H1 (cell line): ENCODE measurements around the gene MYOCD. TPM values are rescaled to one million over a fixed set of nuclear protein-coding genes. Genes with fewer than 3 reads are reported as not detected.

Source experiments
- CTCF ChIA-PET: fragments of 300-600 bp; sonication (Branson Sonifier 250); formaldehyde crosslinking; loops from one replicate; lab custom pipeline; 2021; ENCODE audit not compliant: partially characterized antibody; lab: Charles Lee
- POLR2A ChIA-PET: fragments of 300-600 bp; sonication (Branson Sonifier 250); formaldehyde crosslinking; loops from one replicate; lab custom pipeline; 2021; ENCODE audit warnings: inconsistent platforms; ENCODE audit not compliant: partially characterized antibody; lab: Charles Lee
- DNase-seq, 2 experiments: peaks; one replicate each; pipeline versions ENCODE4 v3.0.0 to v3.0.0-alpha.2; 2010 to 2022; ENCODE audit warnings: low spot score in 2 of 2, low read depth in 1 of 2, mixed read lengths in 1 of 2
- FAIRE-seq: peaks from 2 replicates; lab custom pipeline; 2011; peaks lifted over from hg19 to GRCh38; lab: Jason Lieb, UNC
- H2AFZ ChIP-seq: 2 replicates; pipeline ENCODE4 v1.8.1; 2012; ENCODE audit warnings: low read length, inconsistent platforms
- H2AK5ac ChIP-seq: 2 replicates; pipeline ENCODE4 v1.6.1; 2013; ENCODE audit warnings: low read depth, low read length
- H2BK120ac ChIP-seq: replicated peaks from 2 replicates; pipeline ENCODE3; 2013; ENCODE audit warnings: low read depth, low read length, inconsistent platforms
- H2BK12ac ChIP-seq: 2 replicates; pipeline ENCODE4 v1.6.1; 2013; ENCODE audit warnings: low read depth, low read length
- H2BK15ac ChIP-seq: 2 replicates; pipeline ENCODE4 v1.6.1; 2013; ENCODE audit warnings: low read length
- H2BK20ac ChIP-seq: 2 replicates; pipeline ENCODE4 v1.6.1; 2013; ENCODE audit warnings: low read length
- H2BK5ac ChIP-seq: 2 replicates; pipeline ENCODE4 v1.6.1; 2013; ENCODE audit warnings: low read depth, low read length
- H3K14ac ChIP-seq: 2 replicates; pipeline ENCODE4 v1.6.1; 2013; ENCODE audit warnings: inconsistent platforms; ENCODE audit not compliant: insufficient read length
- H3K18ac ChIP-seq: 2 replicates; pipeline ENCODE4 v1.6.1; 2013; ENCODE audit warnings: low read length; ENCODE audit errors: extremely low read depth
- H3K23ac ChIP-seq: 2 replicates; pipeline ENCODE4 v1.6.1; 2013; ENCODE audit warnings: inconsistent platforms; ENCODE audit not compliant: insufficient read length
- H3K23me2 ChIP-seq: 2 replicates; pipeline ENCODE4 v1.6.1; 2013; ENCODE audit warnings: low read depth, low read length
- H3K27ac ChIP-seq: 2 replicates; pipeline ENCODE4 v1.6.1; 2011; ENCODE audit warnings: low read depth, low read length, inconsistent platforms
- H3K27me3 ChIP-seq, 4 experiments: replicated peaks in 1 of 4; 1 replicate in 1 of 4; 2 replicates in 3 of 4; pipeline versions ENCODE4 v1.6.1 to v1.8.1; 2011 to 2013; ENCODE audit warnings: low read length in 3 of 4, mild to moderate bottlenecking in 3 of 4, inconsistent platforms in 2 of 4, mixed read lengths in 2 of 4, moderate library complexity in 1 of 4; ENCODE audit not compliant: control insufficient read depth in 3 of 4, insufficient read depth in 3 of 4; ENCODE audit errors: extremely low read depth in 1 of 4
- H3K36me3 ChIP-seq, 4 experiments: 2 replicates each; pipeline versions ENCODE4 v1.6.1 to v1.8.1; 2011 to 2013; ENCODE audit warnings: mild to moderate bottlenecking in 4 of 4, low read length in 3 of 4, moderate library complexity in 2 of 4, control low read depth in 1 of 4, inconsistent platforms in 1 of 4; ENCODE audit not compliant: insufficient read depth in 4 of 4, control insufficient read depth in 2 of 4
- H3K4ac ChIP-seq: replicated peaks from 2 replicates; pipeline ENCODE3; 2013; ENCODE audit warnings: low read length, low read depth, mixed read lengths, inconsistent platforms; ENCODE audit not compliant: insufficient read length
- H3K4me1 ChIP-seq, 4 experiments: replicated peaks in 1 of 4; 1 replicate in 1 of 4; 2 replicates in 3 of 4; pipeline versions ENCODE4 v1.6.1 to v1.8.1; 2011 to 2013; ENCODE audit warnings: low read length in 3 of 4, inconsistent platforms in 2 of 4, mixed read lengths in 1 of 4; ENCODE audit not compliant: insufficient read depth in 4 of 4, control insufficient read depth in 3 of 4
- H3K4me2 ChIP-seq, 2 experiments: 2 replicates each; pipeline versions ENCODE4 v1.6.1 to v1.8.1; 2011 to 2013; ENCODE audit warnings: low read depth in 2 of 2, low read length in 2 of 2, control low read depth in 1 of 2, inconsistent platforms in 1 of 2, mild to moderate bottlenecking in 1 of 2; ENCODE audit not compliant: insufficient read depth in 1 of 2
- H3K4me3 ChIP-seq, 4 experiments: fragments of 200-600, 300-600 bp in 1 of 4; sonication (generic), shearing (Covaris generic), sonication (Bioruptor Twin) in 1 of 4; 2 replicates each; pipeline versions ENCODE4 v1.5.1 to v1.8.1; 2011 to 2016; ENCODE audit warnings: low read length in 4 of 4, low read depth in 3 of 4, control low read depth in 2 of 4, inconsistent platforms in 2 of 4, mild to moderate bottlenecking in 2 of 4, mixed read lengths in 1 of 4, moderate library complexity in 1 of 4; ENCODE audit not compliant: insufficient read depth in 2 of 4; ENCODE audit errors: extremely low read depth in 1 of 4
- H3K56ac ChIP-seq: replicated peaks from 2 replicates; pipeline ENCODE3; 2013; ENCODE audit warnings: low read depth, mild to moderate bottlenecking, mixed read lengths, low read length, inconsistent platforms; ENCODE audit not compliant: insufficient read length
- H3K79me1 ChIP-seq: 2 replicates; pipeline ENCODE4 v1.6.1; 2013; ENCODE audit warnings: low read depth, low read length, control low read depth
- H3K79me2 ChIP-seq, 2 experiments: 2 replicates each; pipeline versions ENCODE4 v1.6.1 to v1.8.1; 2012 to 2013; ENCODE audit warnings: low read length in 2 of 2, mild to moderate bottlenecking in 2 of 2, inconsistent platforms in 1 of 2; ENCODE audit not compliant: insufficient read depth in 2 of 2, control insufficient read depth in 1 of 2
- H3K9ac ChIP-seq, 4 experiments: replicated peaks in 1 of 4; 1 replicate in 1 of 4; 2 replicates in 3 of 4; pipeline versions ENCODE4 v1.6.1 to v1.8.1; 2011 to 2013; ENCODE audit warnings: low read depth in 3 of 4, low read length in 3 of 4, control low read depth in 2 of 4, mild to moderate bottlenecking in 2 of 4, moderate library complexity in 2 of 4, inconsistent platforms in 1 of 4; ENCODE audit errors: extremely low read depth in 1 of 4
- H3K9me3 ChIP-seq, 2 experiments: 2 replicates each; pipeline versions ENCODE4 v1.6.1 to v1.8.1; 2012 to 2013; ENCODE audit warnings: mild to moderate bottlenecking in 2 of 2, moderate library complexity in 2 of 2, control low read depth in 1 of 2, inconsistent platforms in 1 of 2, low read depth in 1 of 2, low read length in 1 of 2, mixed read lengths in 1 of 2; ENCODE audit not compliant: insufficient read depth in 2 of 2
- H4K20me1 ChIP-seq, 2 experiments: replicated peaks in 1 of 2; 2 replicates each; pipeline versions ENCODE3 to v1.8.1; 2011 to 2013; ENCODE audit warnings: inconsistent platforms in 2 of 2, low read length in 2 of 2, mild to moderate bottlenecking in 1 of 2; ENCODE audit not compliant: insufficient read depth in 2 of 2, control insufficient read depth in 1 of 2
- H4K5ac ChIP-seq: 2 replicates; pipeline ENCODE4 v1.6.1; 2013; ENCODE audit warnings: low read length, low read depth, mixed read lengths, inconsistent platforms; ENCODE audit not compliant: insufficient read length
- H4K8ac ChIP-seq: 2 replicates; pipeline ENCODE4 v1.8.0; 2013; ENCODE audit warnings: mild to moderate bottlenecking, moderate library complexity, low read length, inconsistent platforms; ENCODE audit not compliant: insufficient read depth; ENCODE audit errors: extremely low read depth
- H4K91ac ChIP-seq: replicated peaks from 2 replicates; pipeline ENCODE3; 2013; ENCODE audit warnings: low read length, mixed read lengths, inconsistent platforms; ENCODE audit not compliant: insufficient read length
- MAFK ChIP-seq: IDR thresholded peaks from 2 replicates; pipeline ENCODE4 v1.6.1; 2012; ENCODE audit warnings: low read depth, mild to moderate bottlenecking, improper control_type of control experiment, low read length
- PHF8 ChIP-seq: fragments of 200-600 bp; sonication (generic); conservative IDR thresholded peaks from 2 replicates; pipeline ENCODE4 v1.7.1; 2012; ENCODE audit warnings: low read depth, mild to moderate bottlenecking, inconsistent platforms, low read length, moderate library complexity
- RFX5 ChIP-seq: IDR thresholded peaks from 2 replicates; pipeline ENCODE4 v1.6.1; 2011; ENCODE audit warnings: low read depth, low read length, improper control_type of control experiment, borderline replicate concordance
- TAF1 ChIP-seq: IDR thresholded peaks from 2 replicates; pipeline ENCODE4 v1.6.1; 2011; ENCODE audit warnings: mild to moderate bottlenecking, low read depth, low read length
- WGBS, 2 experiments: shearing (Covaris generic) in 1 of 2; methylation state at CpG; one replicate each; pipeline versions ENCODE4 v1.1.6 to v1.1.7; 2013 to 2015; ENCODE audit warnings: low lambda C conversion rate in 2 of 2, mixed read lengths in 2 of 2, inconsistent platforms in 1 of 2, low coverage in 1 of 2, missing lambda C conversion rate in 1 of 2; ENCODE audit not compliant: insufficient replicate concordance in 2 of 2, insufficient coverage in 1 of 2, insufficient read length in 1 of 2; ENCODE audit errors: extremely low coverage in 1 of 2, missing lambda C conversion rate in 1 of 2; 5-methylcytosine and 5-hydroxymethylcytosine counted together
- polyA plus RNA-seq, 7 experiments: library from polyadenylated mRNA; depleted of rRNA in 3 of 7; stranded (reverse) in 5 of 7; unstranded in 2 of 7; fragments of >200 nt in 5 of 7; fragments of 200-250 nt in 2 of 7; gene quantifications; 1 replicate in 5 of 7; 2 replicates in 1 of 7; 4 replicates in 1 of 7; pipeline versions ENCODE4 v1.2.1 to v1.2.3, GENCODE V29; 2011 to 2013; ENCODE audit warnings: missing spikeins in 2 of 7, mixed read lengths in 2 of 7
- total RNA-seq: library from RNA; stranded (reverse); fragmentation: NEBNext Ultra II Directional; extraction: Animal tissue kit (Norgen Biotek cat#: 25700); gene quantifications from 2 replicates; pipeline ENCODE4 v1.2.1, GENCODE V29; 2021
- TF ChIP-seq, protein P1 (sequence below): IDR thresholded peaks from 2 replicates; pipeline ENCODE4 v1.6.1; 2012; ENCODE audit warnings: inconsistent platforms

The MYOCD gene
- total and polyA plus RNA-seq, 2 of the 8 experiments (the other 6 are each of a cell fraction or from before 2014, with no cell fraction given) = 0.30 to 4.9 TPM

DNA sequence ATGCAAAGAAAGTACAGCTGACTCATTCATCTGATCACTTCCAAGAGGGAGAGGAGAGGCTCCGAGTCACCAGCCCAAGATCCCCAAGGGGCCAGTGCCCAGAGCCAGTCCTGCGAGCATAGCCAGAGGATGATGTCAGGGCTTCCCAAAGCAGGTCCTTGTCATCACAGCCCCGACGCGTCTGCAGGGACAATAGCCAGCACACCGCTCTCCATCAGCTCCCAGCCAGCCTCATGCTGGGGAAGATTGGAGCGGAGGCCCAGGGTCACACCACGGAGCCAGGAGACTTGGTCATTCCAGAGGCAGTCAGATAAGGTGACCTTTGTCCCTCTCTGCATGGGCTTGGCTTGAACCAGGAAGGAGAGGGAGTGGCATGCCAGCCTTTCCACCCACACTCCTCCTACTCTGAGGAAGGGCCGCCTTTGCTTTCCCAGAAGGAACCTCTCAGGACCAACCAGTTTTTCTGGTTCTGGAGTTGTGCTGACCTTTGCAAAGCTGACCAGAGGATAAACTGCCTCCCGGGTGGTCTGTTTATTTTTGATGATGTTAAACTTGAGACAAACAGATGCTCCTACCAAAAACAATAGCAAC, 65.3 kb downstream of the MYOCD start:
- Histone ChIP-seq H3K23ac (no peak overlapping the region), H3K36me3 (no peaks in the 10 kb centered on the region), H3K18ac (peak overlapping the region; percentile 75; the same call in 1 of the 2 replicates), H3K27ac (peak overlapping the region; percentile 55), H2BK15ac (no peak overlapping the region), H4K5ac (no peak overlapping the region), H3K79me2 (no peaks in the 10 kb centered on the region), H3K56ac (no peak overlapping the region), H4K20me1 (no peaks in the 10 kb centered on the region), H4K8ac (0 out of 2 replicates have a peak overlapping the region, but pooled peaks have one; percentile 19), H2BK20ac (no peak overlapping the region), H2BK12ac (peak overlapping the region; percentile 52), H3K79me1 (no peaks in the 10 kb centered on the region), H2BK120ac (no peak overlapping the region), H2AK5ac (no peak overlapping the region), H3K14ac (no peak overlapping the region), H3K27me3 (no peaks in the 10 kb centered on the region), H3K4me1 (peaks cover 0 to 6% (median 2%) of the 10 kb centered on the region in 4 experiments; a peak in 5 of 7 replicates), H3K4me2 (peak overlapping the region; percentile 41 to 50; a peak in 2 of 4 replicates), H4K91ac (no peak overlapping the region), H3K4ac (no peak overlapping the region), H3K9ac (no peak overlapping the region), H3K9me3 (no peaks in the 10 kb centered on the region), H2BK5ac (no peak overlapping the region), H3K23me2 (no peaks in the 10 kb centered on the region), H3K4me3 (0 out of 8 replicates have a peak overlapping the region, but pooled peaks of 1 of the 4 experiments have one; percentile 0), H2AFZ (peak overlapping the region; percentile 95)
- TF ChIP-seq PHF8 (no peak), MAFK (peak; percentile 87), TAF1 (0 out of 2 replicates have a peak, but pooled peaks have one; percentile 21), RFX5 (no peak)
- TF ChIP-seq, protein P1, sequence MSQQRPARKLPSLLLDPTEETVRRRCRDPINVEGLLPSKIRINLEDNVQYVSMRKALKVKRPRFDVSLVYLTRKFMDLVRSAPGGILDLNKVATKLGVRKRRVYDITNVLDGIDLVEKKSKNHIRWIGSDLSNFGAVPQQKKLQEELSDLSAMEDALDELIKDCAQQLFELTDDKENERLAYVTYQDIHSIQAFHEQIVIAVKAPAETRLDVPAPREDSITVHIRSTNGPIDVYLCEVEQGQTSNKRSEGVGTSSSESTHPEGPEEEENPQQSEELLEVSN = peak; percentile 40; the same call in 1 of the 2 replicates
- 66% methylated on average over 10 of the region's 10 CpGs; no CpG with 5 or more reads in 1 of the 2 experiments for WGBS, 2 experiments
- DNase-seq = peak in 1 of 2 experiments; percentile 63
- CTCF ChIA-PET = interaction anchor here (1.1 to 2.4 kb wide), 3 partner anchors 11 to 56 kb away, joined by 3 to 14 read pairs (median 4); no protein-coding TSS in a partner anchor
- peak; percentile 83 for FAIRE-seq
- POLR2A ChIA-PET = interaction anchor here (1.5 kb wide), 1 partner anchor 12 kb away, joined by 4 read pairs; no protein-coding TSS in a partner anchor
